Fibroblast of the aortic adventitia (primary cell): ENCODE data around the gene RFTN1. TPM values are rescaled to one million over a fixed set of nuclear protein-coding genes. Genes with fewer than 3 reads are reported as not detected.

Experiments
- DNase-seq: peaks from one replicate; pipeline ENCODE4 v3.0.0-alpha.2; 2010; ENCODE audit warnings: low read depth
- H3K4me3 ChIP-seq: 2 replicates; pipeline ENCODE4 v1.5.1; 2011; ENCODE audit warnings: low read depth, mild to moderate bottlenecking, control low read depth, low read length, moderate library complexity
- total RNA-seq: library from RNA; depleted of rRNA; stranded (reverse); fragments of >200 nt; gene quantifications from 2 replicates; pipeline ENCODE4 v1.2.3, GENCODE V29; 2012; ENCODE audit warnings: low replicate concordance
- TF ChIP-seq, protein P1 (sequence below): IDR thresholded peaks from 2 replicates; pipeline ENCODE4 v1.5.1; 2011; ENCODE audit warnings: mild to moderate bottlenecking, low read length, control low read depth, inconsistent platforms; ENCODE audit not compliant: insufficient read depth

RFTN1 gene
- total RNA-seq, 1 donor = 54.7 TPM

DNA sequence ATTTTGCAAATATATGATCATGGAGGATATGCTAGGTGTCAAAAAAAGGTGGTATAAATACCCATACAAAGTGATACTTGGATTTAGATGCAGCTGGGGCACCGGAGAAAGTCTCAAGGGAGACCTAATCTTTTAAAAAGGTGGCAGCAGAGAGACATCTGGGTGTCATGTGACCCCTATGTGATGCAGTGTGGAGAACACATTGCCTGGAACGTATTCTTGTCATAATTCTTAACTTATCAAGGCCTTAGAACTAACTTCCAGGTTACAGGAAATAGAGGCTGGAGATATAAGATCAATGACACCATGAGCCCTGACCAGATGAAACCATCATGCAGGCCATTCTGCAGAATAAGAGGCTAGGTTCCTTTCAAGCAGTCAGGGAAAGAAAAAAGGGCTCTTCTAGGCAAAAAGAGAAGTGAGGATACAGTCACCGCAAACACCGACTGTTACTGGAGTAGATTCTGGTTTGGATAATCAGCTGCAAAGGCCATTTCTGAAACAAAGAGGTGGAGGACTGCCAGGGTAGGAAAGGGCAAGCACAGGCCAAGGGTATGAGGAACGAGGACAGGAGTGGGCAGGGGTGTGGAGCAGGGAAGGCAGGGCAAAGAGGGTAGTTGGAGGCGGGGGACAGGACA is 147.9 kb downstream of the RFTN1 start:
- TF ChIP-seq, protein P1, sequence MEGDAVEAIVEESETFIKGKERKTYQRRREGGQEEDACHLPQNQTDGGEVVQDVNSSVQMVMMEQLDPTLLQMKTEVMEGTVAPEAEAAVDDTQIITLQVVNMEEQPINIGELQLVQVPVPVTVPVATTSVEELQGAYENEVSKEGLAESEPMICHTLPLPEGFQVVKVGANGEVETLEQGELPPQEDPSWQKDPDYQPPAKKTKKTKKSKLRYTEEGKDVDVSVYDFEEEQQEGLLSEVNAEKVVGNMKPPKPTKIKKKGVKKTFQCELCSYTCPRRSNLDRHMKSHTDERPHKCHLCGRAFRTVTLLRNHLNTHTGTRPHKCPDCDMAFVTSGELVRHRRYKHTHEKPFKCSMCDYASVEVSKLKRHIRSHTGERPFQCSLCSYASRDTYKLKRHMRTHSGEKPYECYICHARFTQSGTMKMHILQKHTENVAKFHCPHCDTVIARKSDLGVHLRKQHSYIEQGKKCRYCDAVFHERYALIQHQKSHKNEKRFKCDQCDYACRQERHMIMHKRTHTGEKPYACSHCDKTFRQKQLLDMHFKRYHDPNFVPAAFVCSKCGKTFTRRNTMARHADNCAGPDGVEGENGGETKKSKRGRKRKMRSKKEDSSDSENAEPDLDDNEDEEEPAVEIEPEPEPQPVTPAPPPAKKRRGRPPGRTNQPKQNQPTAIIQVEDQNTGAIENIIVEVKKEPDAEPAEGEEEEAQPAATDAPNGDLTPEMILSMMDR = no peak
- DNase-seq = no peak
- no peak overlapping the region for H3K4me3 ChIP-seq

- TF ChIP-seq, protein P1 = no peak
- no peak for DNase-seq
- H3K4me3 ChIP-seq = no peak overlapping the region
Observed at GRCh38 chr3:16364963-16365362, 148.5 kb downstream of the RFTN1 start.

DNA sequence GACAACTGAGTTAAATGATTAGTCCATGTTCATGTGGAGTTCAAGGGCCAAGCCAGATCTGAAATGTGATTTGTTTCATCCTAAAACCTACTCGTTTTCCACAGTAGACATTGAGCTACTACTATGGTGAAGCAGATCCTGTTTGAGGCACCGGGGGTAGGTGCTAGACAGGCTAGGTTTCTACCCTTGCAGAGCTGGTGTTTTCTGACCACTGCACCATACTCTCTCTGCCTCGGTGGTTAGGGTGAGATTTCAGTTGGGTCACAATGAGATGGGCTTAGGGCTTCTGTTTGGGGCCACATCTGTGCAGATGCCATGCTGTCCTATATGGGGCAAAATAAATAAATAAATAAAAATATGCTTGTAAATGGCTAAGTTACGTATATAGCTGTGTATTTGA is 149.2 kb downstream of the RFTN1 start:
- TF ChIP-seq, protein P1 = no peak
- no peak overlapping the region for H3K4me3 ChIP-seq
- DNase-seq = no peak

DNA sequence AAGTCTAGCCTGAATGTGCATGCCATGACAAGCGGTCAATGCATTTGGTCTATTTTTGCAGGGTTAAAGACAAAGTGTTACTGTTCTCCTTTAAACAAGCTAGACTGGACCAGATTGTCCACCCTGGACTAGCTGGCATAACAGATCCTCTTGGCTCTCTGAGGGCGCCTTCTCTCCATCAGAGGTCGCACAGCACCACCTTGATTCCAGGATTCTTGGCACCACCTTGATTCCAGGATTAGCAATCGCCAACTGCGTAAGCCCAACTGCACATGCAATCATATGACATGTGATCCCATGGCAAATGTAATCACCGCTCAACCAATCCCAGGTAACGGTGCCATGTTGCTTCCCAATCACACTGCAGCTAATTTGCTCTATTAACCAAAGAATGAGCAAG is 149.9 kb downstream of the RFTN1 start:
- DNase-seq = no peak
- H3K4me3 ChIP-seq = no peak overlapping the region
- TF ChIP-seq, protein P1 = no peak

DNA sequence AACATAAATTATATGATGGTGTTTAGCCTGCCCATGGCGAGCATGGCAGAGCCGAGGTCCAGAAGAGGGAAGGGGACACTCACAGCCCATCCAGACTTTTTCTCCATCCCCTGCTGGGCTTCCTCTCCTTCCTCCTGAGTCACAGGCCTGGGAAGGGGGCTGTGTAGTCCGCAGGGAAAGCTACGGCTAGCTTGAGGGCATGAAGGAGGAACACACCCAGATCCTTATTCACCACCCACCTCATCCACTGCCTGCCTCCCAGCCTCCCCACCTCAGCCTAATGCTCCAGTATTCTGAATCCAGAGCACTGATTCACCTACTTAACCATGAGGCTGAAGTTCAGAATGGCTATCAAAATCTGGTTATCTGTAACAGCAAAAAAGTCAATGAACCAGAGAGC is 150.7 kb downstream of the RFTN1 start:
- H3K4me3 ChIP-seq = no peak overlapping the region
- TF ChIP-seq, protein P1 = no peak
- DNase-seq = no peak

GRCh38 chr3:16361087-16361486 is 152.4 kb downstream of the RFTN1 start:
- H3K4me3 ChIP-seq = no peak overlapping the region
- TF ChIP-seq, protein P1 = no peak
- no peak for DNase-seq

DNA sequence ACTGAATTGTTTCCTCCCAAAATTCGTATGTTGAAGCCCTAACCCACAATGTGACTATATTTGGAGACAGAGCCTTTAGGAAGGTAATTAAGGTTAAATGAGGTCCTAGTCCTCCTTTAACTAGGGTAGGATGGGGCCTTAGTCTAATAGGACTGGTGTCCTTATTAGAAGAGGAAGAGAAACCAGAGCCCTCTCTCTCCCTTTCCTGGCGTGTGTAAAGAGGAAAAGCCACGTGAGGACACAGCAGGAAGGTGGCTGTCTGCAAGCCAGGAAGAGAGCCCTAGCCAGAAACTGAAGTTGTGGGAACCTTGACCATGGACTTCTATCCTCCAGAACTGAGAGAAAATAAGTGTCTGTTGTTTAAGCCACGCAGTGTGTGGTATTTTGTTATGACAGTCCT is 154.2 kb downstream of the RFTN1 start:
- no peak overlapping the region for H3K4me3 ChIP-seq
- TF ChIP-seq, protein P1 = no peak
- DNase-seq = no peak
